Endodermal cell (in vitro differentiated cells): ENCODE data around the gene CRISPLD2. TPM values are rescaled to one million over a fixed set of nuclear protein-coding genes. Genes with fewer than 3 reads are reported as not detected.

Experiments
- DNase-seq: peaks from one replicate; pipeline ENCODE4 v3.0.0-alpha.2; 2017
- H3K27ac ChIP-seq: 2 replicates; pipeline ENCODE4 v1.5.1; 2013; ENCODE audit warnings: mild to moderate bottlenecking, low read depth, low read length, moderate library complexity
- H3K27me3 ChIP-seq: 2 replicates; pipeline ENCODE4 v1.6.1; 2013; ENCODE audit warnings: mild to moderate bottlenecking, low read length, moderate library complexity; ENCODE audit not compliant: insufficient read depth, control insufficient read depth, poor library complexity, severe bottlenecking
- H3K36me3 ChIP-seq: 2 replicates; pipeline ENCODE4 v1.7.0; 2013; ENCODE audit warnings: mild to moderate bottlenecking, low read length, moderate library complexity; ENCODE audit not compliant: control insufficient read depth, insufficient read depth
- H3K4me1 ChIP-seq: one replicate; pipeline ENCODE4 v1.7.0; 2013; ENCODE audit warnings: low read length; ENCODE audit not compliant: control insufficient read depth, insufficient read depth
- H3K4me3 ChIP-seq: 2 replicates; pipeline ENCODE4 v1.5.1; 2013; ENCODE audit warnings: mild to moderate bottlenecking, low read length, moderate library complexity
- H3K9ac ChIP-seq: 2 replicates; pipeline ENCODE4 v1.6.1; 2013; ENCODE audit warnings: mild to moderate bottlenecking, low read length, moderate library complexity; ENCODE audit not compliant: poor library complexity, severe bottlenecking; ENCODE audit errors: extremely low read depth
- H3K9me3 ChIP-seq: 2 replicates; pipeline ENCODE4 v1.6.1; 2013; ENCODE audit warnings: mild to moderate bottlenecking, low read length, moderate library complexity; ENCODE audit not compliant: control insufficient read depth
- H3K27ac Mint-ChIP-seq: 2 replicates; pipeline ENCODE4 v1.8.0; 2020; ENCODE audit warnings: mixed read lengths
- H3K27me3 Mint-ChIP-seq: 2 replicates; pipeline ENCODE4 v1.8.0; 2021; ENCODE audit warnings: mild to moderate bottlenecking, mixed read lengths; ENCODE audit not compliant: insufficient read depth
- H3K36me3 Mint-ChIP-seq: 2 replicates; pipeline ENCODE4 v1.8.0; 2020; ENCODE audit warnings: low read depth, mixed read lengths
- H3K4me1 Mint-ChIP-seq: 2 replicates; pipeline ENCODE4 v1.8.0; 2020; ENCODE audit warnings: mixed read lengths
- H3K4me3 Mint-ChIP-seq: 2 replicates; pipeline ENCODE4 v1.8.0; 2020; ENCODE audit warnings: mild to moderate bottlenecking, moderate library complexity, mixed read lengths
- H3K9me3 Mint-ChIP-seq: 2 replicates; pipeline ENCODE4 v1.8.0; 2020; ENCODE audit warnings: mild to moderate bottlenecking, mixed read lengths
- CTCF ChIP-seq: fragments of 200-600 bp; sonication (generic); conservative IDR thresholded peaks from 2 replicates; pipeline ENCODE4 v1.5.0; 2021; ENCODE audit warnings: antibody characterized with exemption, mild to moderate bottlenecking
- WGBS, 2 experiments: methylation state at CpG; one replicate each; pipeline versions ENCODE4 v1.1.5 to v1.1.7; 2013; ENCODE audit warnings: missing lambda C conversion rate in 2 of 2, mixed read lengths in 1 of 2; ENCODE audit not compliant: insufficient coverage in 1 of 2, insufficient read length in 1 of 2; 5-methylcytosine and 5-hydroxymethylcytosine counted together
- total RNA-seq, 2 donors: library from RNA; stranded (reverse); fragmentation: NEBNext Ultra II Directional in 1 of 2; extraction: Animal tissue kit (Norgen Biotek cat#: 25700) in 1 of 2; gene quantifications; 2 replicates in 1 of 2; 3 replicates in 1 of 2; pipeline ENCODE4 v1.2.1, GENCODE V29; 2021

The CRISPLD2 gene
- total RNA-seq, 2 donors from 2014 or later, result 5.0 to 9.3 TPM

GRCh38 chr16:84917492-84917891 lies 97.7 kb downstream of the CRISPLD2 start:
- no peaks in the 10 kb centered on the region for H3K36me3 ChIP-seq
- no peak overlapping the region for H3K27ac ChIP-seq
- H3K4me3 Mint-ChIP-seq, result no peak overlapping the region
- H3K9ac ChIP-seq, result no peak overlapping the region
- no peaks in the 10 kb centered on the region for H3K27me3 ChIP-seq
- no peak overlapping the region for H3K4me3 ChIP-seq
- TF ChIP-seq CTCF, result no peak
- H3K4me1 ChIP-seq, result no peaks in the 10 kb centered on the region
- H3K4me1 Mint-ChIP-seq, result peaks cover 2% of the 10 kb centered on the region
- no peaks in the 10 kb centered on the region for H3K9me3 Mint-ChIP-seq
- no peaks in the 10 kb centered on the region for H3K27me3 Mint-ChIP-seq
- no peaks in the 10 kb centered on the region for H3K36me3 Mint-ChIP-seq
- 90 to 92% methylated on average over 5 to 11 of the region's 11 CpGs for WGBS, 2 experiments
- no peaks in the 10 kb centered on the region for H3K9me3 ChIP-seq
- H3K27ac Mint-ChIP-seq, result no peak overlapping the region
- no peak for DNase-seq

GRCh38 chr16:84918006-84918909 lies 98.5 kb downstream of the CRISPLD2 start:
- H3K4me1 Mint-ChIP-seq, result peaks cover 5% of the 10 kb centered on the region
- no peaks in the 10 kb centered on the region for H3K27me3 Mint-ChIP-seq
- Histone ChIP-seq H3K9ac (no peak overlapping the region), H3K4me1 (peaks cover 2% of the 10 kb centered on the region), H3K36me3 (no peaks in the 10 kb centered on the region), H3K4me3 (no peak overlapping the region), H3K9me3 (no peaks in the 10 kb centered on the region), H3K27ac (no peak overlapping the region), H3K27me3 (no peaks in the 10 kb centered on the region)
- H3K36me3 Mint-ChIP-seq, result no peaks in the 10 kb centered on the region
- H3K27ac Mint-ChIP-seq, result no peak overlapping the region
- no peaks in the 10 kb centered on the region for H3K9me3 Mint-ChIP-seq
- WGBS, 2 experiments, result 85 to 90% methylated on average over 17 to 20 of the region's 20 CpGs
- TF ChIP-seq CTCF, result no peak
- no peak overlapping the region for H3K4me3 Mint-ChIP-seq
- no peak for DNase-seq

GRCh38 chr16:84919269-84919668 lies 99.5 kb downstream of the CRISPLD2 start:
- peaks cover 2% of the 10 kb centered on the region for H3K4me1 ChIP-seq
- Mint-ChIP-seq H3K4me1 (peaks cover 5% of the 10 kb centered on the region), H3K27me3 (no peaks in the 10 kb centered on the region), H3K27ac (no peak overlapping the region), H3K36me3 (no peaks in the 10 kb centered on the region), H3K4me3 (no peak overlapping the region), H3K9me3 (no peaks in the 10 kb centered on the region)
- H3K36me3 ChIP-seq, result no peaks in the 10 kb centered on the region
- H3K27me3 ChIP-seq, result no peaks in the 10 kb centered on the region
- TF ChIP-seq CTCF, result no peak
- no peaks in the 10 kb centered on the region for H3K9me3 ChIP-seq
- H3K27ac ChIP-seq, result no peak overlapping the region
- 78 to 83% methylated on average over 6 to 7 of the region's 7 CpGs for WGBS, 2 experiments
- no peak overlapping the region for H3K9ac ChIP-seq
- no peak overlapping the region for H3K4me3 ChIP-seq
- DNase-seq, result no peak
